CD14-positive monocyte (primary cell): ENCODE measurements around the gene KRT76. TPM values are rescaled to one million over a fixed set of nuclear protein-coding genes. Genes with fewer than 3 reads are reported as not detected.

Experiments used
- DNase-seq, 3 donors: peaks; one replicate each; pipeline ENCODE4 v3.0.0-alpha.2; 2011 to 2022
- H2AFZ ChIP-seq: 2 replicates; pipeline ENCODE4 v1.6.0; 2012; ENCODE audit warnings: mild to moderate bottlenecking, low read depth, low read length, inconsistent platforms; ENCODE audit not compliant: insufficient read depth, poor library complexity, severe bottlenecking
- H3K27ac ChIP-seq, 2 donors: 1 replicate in 1 of 2; 2 replicates in 1 of 2; pipeline ENCODE4 v1.5.1; 2012 to 2013; ENCODE audit warnings: low read length in 2 of 2, control low read depth in 1 of 2, inconsistent platforms in 1 of 2, low read depth in 1 of 2, mild to moderate bottlenecking in 1 of 2
- H3K27me3 ChIP-seq, 2 donors: one replicate each; pipeline versions ENCODE4 v1.6.0 to v1.6.1; 2011 to 2013; ENCODE audit warnings: low read length in 2 of 2; ENCODE audit not compliant: control insufficient read depth in 2 of 2, insufficient read depth in 2 of 2
- H3K36me3 ChIP-seq, 2 donors: replicated peaks in 1 of 2; 1 replicate in 1 of 2; 2 replicates in 1 of 2; pipeline versions ENCODE4 v1.5.1 to v1.6.1; 2012 to 2013; ENCODE audit warnings: low read length in 2 of 2, control low read depth in 1 of 2, inconsistent platforms in 1 of 2, mild to moderate bottlenecking in 1 of 2; ENCODE audit not compliant: insufficient read depth in 2 of 2, control insufficient read depth in 1 of 2
- H3K4me1 ChIP-seq, 2 donors: 1 replicate in 1 of 2; 2 replicates in 1 of 2; pipeline versions ENCODE4 v1.5.1 to v1.6.1; 2012 to 2013; ENCODE audit warnings: low read length in 2 of 2, control low read depth in 1 of 2, inconsistent platforms in 1 of 2, mild to moderate bottlenecking in 1 of 2, moderate library complexity in 1 of 2; ENCODE audit not compliant: insufficient read depth in 2 of 2, control insufficient read depth in 1 of 2
- H3K4me2 ChIP-seq: replicated peaks from 2 replicates; pipeline ENCODE3; 2012; ENCODE audit warnings: low read length, moderate library complexity, mild to moderate bottlenecking; ENCODE audit not compliant: poor library complexity, severe bottlenecking; ENCODE audit errors: extremely low read depth
- H3K4me3 ChIP-seq, 3 experiments: fragments of 200-600 bp in 1 of 3; sonication (generic) in 1 of 3; replicated peaks in 1 of 3; 1 replicate in 2 of 3; 2 replicates in 1 of 3; pipeline ENCODE4 v1.5.1; 2011 to 2013; ENCODE audit warnings: low read length in 3 of 3, mild to moderate bottlenecking in 3 of 3, control low read depth in 2 of 3, low read depth in 2 of 3, inconsistent platforms in 1 of 3, moderate library complexity in 1 of 3
- H3K79me2 ChIP-seq: 2 replicates; pipeline ENCODE4 v1.6.0; 2012; ENCODE audit warnings: mild to moderate bottlenecking, control low read depth, inconsistent platforms, low read length, moderate library complexity; ENCODE audit not compliant: insufficient read depth
- H3K9ac ChIP-seq: 2 replicates; pipeline ENCODE4 v1.6.0; 2017; ENCODE audit warnings: low read length, mild to moderate bottlenecking; ENCODE audit not compliant: insufficient read depth, poor library complexity, severe bottlenecking
- H3K9me3 ChIP-seq, 2 donors: replicated peaks in 1 of 2; 1 replicate in 1 of 2; 2 replicates in 1 of 2; pipeline versions ENCODE4 v1.5.1 to v1.6.1; 2012 to 2013; ENCODE audit warnings: low read length in 2 of 2, control low read depth in 1 of 2; ENCODE audit not compliant: control insufficient read depth in 1 of 2, insufficient read depth in 1 of 2
- H4K20me1 ChIP-seq: 2 replicates; pipeline ENCODE4 v1.6.0; 2012; ENCODE audit warnings: mild to moderate bottlenecking, low read length, control low read depth, moderate library complexity; ENCODE audit not compliant: insufficient read depth
- H3K27ac Mint-ChIP-seq, 7 donors: one replicate each; pipeline ENCODE4 v1.8.0; 2020; ENCODE audit warnings: mild to moderate bottlenecking in 7 of 7, mixed read lengths in 7 of 7, moderate library complexity in 6 of 7, inconsistent platforms in 2 of 7
- H3K27me3 Mint-ChIP-seq, 3 donors: one replicate each; pipeline ENCODE4 v1.8.0; 2021 to 2022; ENCODE audit warnings: low read depth in 3 of 3, mild to moderate bottlenecking in 3 of 3, mixed read lengths in 3 of 3, moderate library complexity in 3 of 3, inconsistent platforms in 1 of 3
- H3K36me3 Mint-ChIP-seq, 2 donors: one replicate each; pipeline ENCODE4 v1.8.0; 2020; ENCODE audit warnings: mixed read lengths in 2 of 2, inconsistent platforms in 1 of 2, mild to moderate bottlenecking in 1 of 2
- H3K4me1 Mint-ChIP-seq: one replicate; pipeline ENCODE4 v1.8.0; 2020; ENCODE audit warnings: mild to moderate bottlenecking, mixed read lengths
- H3K4me3 Mint-ChIP-seq, 2 donors: one replicate each; pipeline ENCODE4 v1.8.0; 2020; ENCODE audit warnings: mild to moderate bottlenecking in 2 of 2, mixed read lengths in 2 of 2, moderate library complexity in 1 of 2
- H3K9me3 Mint-ChIP-seq, 7 donors: one replicate each; pipeline ENCODE4 v1.8.0; 2020 to 2022; ENCODE audit warnings: mixed read lengths in 7 of 7, mild to moderate bottlenecking in 6 of 7, moderate library complexity in 6 of 7, inconsistent platforms in 2 of 7
- CTCF ChIP-seq: fragments of 200-600 bp; IDR thresholded peaks from one replicate; pipeline ENCODE4 v1.8.0; 2022; ENCODE audit warnings: antibody characterized with exemption, mild to moderate bottlenecking
- WGBS: methylation state at CpG from one replicate; pipeline ENCODE4 v1.1.5; 2013; ENCODE audit warnings: missing lambda C conversion rate; ENCODE audit not compliant: insufficient coverage; 5-methylcytosine and 5-hydroxymethylcytosine counted together
- intact Hi-C, 2 donors: fragments of 100-400 bp; cut with micrococcal nuclease; formaldehyde crosslinking; loops; one replicate each; pipeline versions ENCODE4 v1.15.0 to v1.15.1; 2023
- polyA plus RNA-seq, 3 donors: library from polyadenylated mRNA; depleted of rRNA in 1 of 3; unstranded in 2 of 3; stranded (reverse) in 1 of 3; fragments of 300-500 nt in 2 of 3; fragments of >200 nt in 1 of 3; fragmentation: Illumina TruSeq in 2 of 3; gene quantifications; 1 replicate in 2 of 3; 2 replicates in 1 of 3; pipeline ENCODE4 v1.2.3, GENCODE V29; 2012 to 2021

KRT76 gene
- polyA plus RNA-seq, 3 donors, result not detected

GRCh38 chr12:52812749-52813148 is 35.6 kb upstream of the KRT76 start:
- Mint-ChIP-seq H3K27me3 (peaks cover 2 to 7% (median 4%) of the 10 kb centered on the region in 3 donors), H3K27ac (no peak overlapping the region), H3K9me3 (peaks cover 0 to 2% (median 0%) of the 10 kb centered on the region in 7 donors), H3K4me3 (no peak overlapping the region), H3K36me3 (no peaks in the 10 kb centered on the region), H3K4me1 (no peaks in the 10 kb centered on the region)
- no peak for TF ChIP-seq CTCF
- Histone ChIP-seq H3K9me3 (no peaks in the 10 kb centered on the region), H3K36me3 (no peaks in the 10 kb centered on the region), H2AFZ (no peak overlapping the region), H4K20me1 (no peaks in the 10 kb centered on the region), H3K79me2 (no peaks in the 10 kb centered on the region), H3K4me2 (no peak overlapping the region), H3K27ac (no peak overlapping the region), H3K27me3 (no peaks in the 10 kb centered on the region), H3K4me3 (no peak overlapping the region), H3K4me1 (no peaks in the 10 kb centered on the region), H3K9ac (no peak overlapping the region)
- WGBS, result 100% methylated on average over 1 of the region's 3 CpGs
- intact Hi-C loops, result no loop called here
- no peak for DNase-seq

GRCh38 chr12:52812073-52812400 is 34.9 kb upstream of the KRT76 start:
- H3K4me3 ChIP-seq, result no peak overlapping the region
- DNase-seq, result no peak
- no peak for TF ChIP-seq CTCF
- Mint-ChIP-seq H3K4me1 (no peaks in the 10 kb centered on the region), H3K36me3 (no peaks in the 10 kb centered on the region), H3K27me3 (peaks cover 2 to 7% (median 4%) of the 10 kb centered on the region in 3 donors), H3K27ac (no peak overlapping the region), H3K9me3 (peaks cover 0 to 2% (median 0%) of the 10 kb centered on the region in 7 donors), H3K4me3 (no peak overlapping the region)
- WGBS, result 100% methylated on average over 1 of the region's 4 CpGs
- H3K79me2 ChIP-seq, result no peaks in the 10 kb centered on the region
- no peak overlapping the region for H3K9ac ChIP-seq
- H3K27ac ChIP-seq, result no peak overlapping the region
- no peak overlapping the region for H2AFZ ChIP-seq
- no peaks in the 10 kb centered on the region for H3K9me3 ChIP-seq
- H3K4me2 ChIP-seq, result no peak overlapping the region
- intact Hi-C loops, result no loop called here
- no peaks in the 10 kb centered on the region for H3K27me3 ChIP-seq
- H4K20me1 ChIP-seq, result no peaks in the 10 kb centered on the region
- H3K36me3 ChIP-seq, result no peaks in the 10 kb centered on the region
- no peaks in the 10 kb centered on the region for H3K4me1 ChIP-seq
